ENCODE data around the gene MTFR1L. TPM values are rescaled to one million over a fixed set of nuclear protein-coding genes. Genes with fewer than 3 reads are reported as not detected.

Gene MTFR1L
- total and polyA plus RNA-seq, 2 donors (not counting 1 experiment from before 2014, with no cell fraction given) = 38.3 to 56.0 TPM

- H4K20me1 ChIP-seq (ENCODE audit: control insufficient read depth, extremely low read depth, insufficient read depth, low read length) = no peaks in the 10 kb centered on the region
- no peak overlapping the region for H3K9ac ChIP-seq (ENCODE audit: insufficient read depth, low read length)
- no peak for DNase-seq (ENCODE audit: low read depth in 2 of 2)
- H3K79me2 ChIP-seq (ENCODE audit: control insufficient read depth, insufficient read depth, low read length) = no peaks in the 10 kb centered on the region
- H3K27ac ChIP-seq (ENCODE audit: insufficient read depth, low read length) = no peak overlapping the region
- H3K4me2 ChIP-seq (ENCODE audit: extremely low read depth, insufficient read depth, low read length) = no peak overlapping the region
- H3K9me3 ChIP-seq (ENCODE audit: control insufficient read depth, insufficient read depth, low read depth, low read length) = no peaks in the 10 kb centered on the region
- peaks cover 11% of the 10 kb centered on the region for H3K4me1 ChIP-seq (ENCODE audit: control insufficient read depth, extremely low read depth, insufficient read depth, low read length)
- H3K36me3 ChIP-seq (ENCODE audit: control insufficient read depth, insufficient read depth, low read length) = no peaks in the 10 kb centered on the region
- H2AFZ ChIP-seq (ENCODE audit: low read length) = no peak overlapping the region
- H3K27me3 ChIP-seq (ENCODE audit: control insufficient read depth, insufficient read depth, low read length) = no peaks in the 10 kb centered on the region
- TF ChIP-seq EZH2 (IDR thresholded peaks at IDR 0.05; ENCODE audit: low read length, missing control alignments) (no peak), CTCF (conservative IDR thresholded peaks at IDR 0.05 in 1 of 2, IDR thresholded peaks at IDR 0.05 in 1 of 2; ENCODE audit: low read depth in 1 of 2, low read length in 2 of 2) (no peak)
- H3K4me3 ChIP-seq (replicated peaks in 1 of 4; ENCODE audit: control extremely low read depth in 1 of 4, insufficient read depth in 1 of 4, low read depth in 3 of 4, low read length in 4 of 4) = no peak overlapping the region
These were observed 29.3 kb upstream of the MTFR1L start for GRCh38 chr1:25790472-25790871.

GRCh38 chr1:25792115-25792514, 27.6 kb upstream of the MTFR1L start:
- TF ChIP-seq EZH2 (IDR thresholded peaks at IDR 0.05; ENCODE audit: low read length, missing control alignments) (no peak), CTCF (conservative IDR thresholded peaks at IDR 0.05 in 1 of 2, IDR thresholded peaks at IDR 0.05 in 1 of 2; ENCODE audit: low read depth in 1 of 2, low read length in 2 of 2) (no peak)
- no peak overlapping the region for H3K4me2 ChIP-seq (ENCODE audit: extremely low read depth, insufficient read depth, low read length)
- H3K9ac ChIP-seq (ENCODE audit: insufficient read depth, low read length) = no peak overlapping the region
- no peak for DNase-seq (ENCODE audit: low read depth in 2 of 2)
- no peak overlapping the region for H3K27ac ChIP-seq (ENCODE audit: insufficient read depth, low read length)
- H3K4me1 ChIP-seq (ENCODE audit: control insufficient read depth, extremely low read depth, insufficient read depth, low read length) = peaks cover 3% of the 10 kb centered on the region
- no peaks in the 10 kb centered on the region for H3K79me2 ChIP-seq (ENCODE audit: control insufficient read depth, insufficient read depth, low read length)
- H3K36me3 ChIP-seq (ENCODE audit: control insufficient read depth, insufficient read depth, low read length) = no peaks in the 10 kb centered on the region
- no peak overlapping the region for H3K4me3 ChIP-seq (replicated peaks in 1 of 4; ENCODE audit: control extremely low read depth in 1 of 4, insufficient read depth in 1 of 4, low read depth in 3 of 4, low read length in 4 of 4)
- H4K20me1 ChIP-seq (ENCODE audit: control insufficient read depth, extremely low read depth, insufficient read depth, low read length) = no peaks in the 10 kb centered on the region
- no peak overlapping the region for H2AFZ ChIP-seq (ENCODE audit: low read length)
- H3K27me3 ChIP-seq (ENCODE audit: control insufficient read depth, insufficient read depth, low read length) = no peaks in the 10 kb centered on the region
- no peaks in the 10 kb centered on the region for H3K9me3 ChIP-seq (ENCODE audit: control insufficient read depth, insufficient read depth, low read depth, low read length)

DNA sequence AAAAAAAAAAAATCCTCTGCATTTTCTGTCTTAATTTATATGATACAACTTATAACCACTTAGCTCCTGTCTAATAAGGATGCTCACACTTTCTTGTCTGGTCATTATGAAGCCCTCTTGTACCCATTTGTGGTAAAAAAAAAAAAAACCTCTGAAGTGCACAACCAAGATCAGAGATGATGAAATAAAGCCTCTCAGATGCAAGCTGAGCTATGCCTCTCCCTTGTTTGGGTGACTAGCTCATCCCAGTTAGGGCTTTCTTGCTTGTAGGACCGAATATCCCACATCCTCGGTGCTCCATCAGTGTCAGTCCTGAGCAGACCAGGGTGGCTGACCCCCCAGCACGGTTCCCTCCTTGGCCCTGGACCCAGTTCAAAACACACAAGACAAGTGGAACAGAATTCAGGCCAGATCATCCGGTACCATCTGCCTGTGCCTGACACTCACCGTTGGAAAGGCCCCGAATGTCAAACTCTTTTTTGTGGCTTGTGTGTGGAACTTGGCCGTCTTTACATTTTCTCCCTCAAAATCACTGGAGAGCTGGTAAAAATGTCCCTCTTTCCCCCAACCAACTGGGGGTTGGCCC, 26.1 kb upstream of the MTFR1L start:
- Histone ChIP-seq H3K79me2 (ENCODE audit: control insufficient read depth, insufficient read depth, low read length) (no peaks in the 10 kb centered on the region), H3K27me3 (ENCODE audit: control insufficient read depth, insufficient read depth, low read length) (no peaks in the 10 kb centered on the region), H3K4me1 (ENCODE audit: control insufficient read depth, extremely low read depth, insufficient read depth, low read length) (no peaks in the 10 kb centered on the region), H3K4me3 (replicated peaks in 1 of 4; ENCODE audit: control extremely low read depth in 1 of 4, insufficient read depth in 1 of 4, low read depth in 3 of 4, low read length in 4 of 4) (no peak overlapping the region), H2AFZ (ENCODE audit: low read length) (no peak overlapping the region), H3K27ac (ENCODE audit: insufficient read depth, low read length) (no peak overlapping the region), H3K9me3 (ENCODE audit: control insufficient read depth, insufficient read depth, low read depth, low read length) (no peaks in the 10 kb centered on the region), H4K20me1 (ENCODE audit: control insufficient read depth, extremely low read depth, insufficient read depth, low read length) (no peaks in the 10 kb centered on the region), H3K4me2 (ENCODE audit: extremely low read depth, insufficient read depth, low read length) (no peak overlapping the region), H3K9ac (ENCODE audit: insufficient read depth, low read length) (no peak overlapping the region), H3K36me3 (ENCODE audit: control insufficient read depth, insufficient read depth, low read length) (no peaks in the 10 kb centered on the region)
- DNase-seq (ENCODE audit: low read depth in 2 of 2) = peak in 1 of 2 donors; percentile 24
- TF ChIP-seq CTCF (conservative IDR thresholded peaks at IDR 0.05 in 1 of 2, IDR thresholded peaks at IDR 0.05 in 1 of 2; ENCODE audit: low read depth in 1 of 2, low read length in 2 of 2) (no peak), EZH2 (IDR thresholded peaks at IDR 0.05; ENCODE audit: low read length, missing control alignments) (no peak)
